Ovary (tissue), 3 donors: Measurements from ENCODE around the gene SNX10.

Source experiments
- CTCF ChIP-seq, 3 donors: fragments of 450-650 bp in 2 of 3; fragments of 200-600 bp in 1 of 3; IDR thresholded peaks; one replicate each; pipeline versions ENCODE4 v1.5.1 to v1.8.0; 2016 to 2022; ENCODE audit warnings: antibody characterized with exemption in 3 of 3, mild to moderate bottlenecking in 1 of 3
- EP300 ChIP-seq: sonication (generic); formaldehyde crosslinking; IDR thresholded peaks from one replicate; pipeline ENCODE4 v1.6.1; 2017; ENCODE audit warnings: antibody characterized with exemption
- donor health status: DM: no; HTN: no; CAD: no.

- TF ChIP-seq CTCF (IDR thresholded peaks at IDR 0.05) = no peak
- no peak for TF ChIP-seq EP300
Observed at GRCh38 chr7:26307226-26307625, 15.6 kb downstream of the SNX10 start.
